B cell (primary cell): Measurements from ENCODE around the gene RAB15. TPM values are rescaled to one million over a fixed set of nuclear protein-coding genes. Genes with fewer than 3 reads are reported as not detected.

Experiments used
- ATAC-seq: fragments of 200-7000 bp; cut with Tn5 transposase; one replicate; pipeline ENCODE4 v1.10.0; 2021; ENCODE audit warnings: low read depth, mild to moderate bottlenecking, moderate number of reproducible peaks, moderate library complexity
- CTCF ChIA-PET: fragments of 350-600 bp; sonication (Branson Sonifier 250); formaldehyde crosslinking; loops from one replicate; lab custom pipeline; 2021; ENCODE audit warnings: antibody characterized with exemption, inconsistent platforms; lab: Charles Lee
- POLR2A ChIA-PET: fragments of 350-600 bp; sonication (Branson Sonifier 250); formaldehyde crosslinking; loops from one replicate; lab custom pipeline; 2021; ENCODE audit warnings: antibody characterized with exemption; lab: Charles Lee
- DNase-seq: peaks from one replicate; pipeline ENCODE4 v3.0.0; 2013
- H2AFZ ChIP-seq: 2 replicates; pipeline ENCODE4 v1.6.1; 2012; ENCODE audit warnings: mild to moderate bottlenecking, low read depth, low read length; ENCODE audit not compliant: insufficient read depth, poor library complexity, severe bottlenecking
- H3K27ac ChIP-seq, 2 donors: 1 replicate in 1 of 2; 2 replicates in 1 of 2; pipeline ENCODE4 v1.5.1; 2012 to 2013; ENCODE audit warnings: low read length in 2 of 2, mild to moderate bottlenecking in 2 of 2, moderate library complexity in 1 of 2
- H3K27me3 ChIP-seq, 4 experiments: fragments of 200-600 bp in 1 of 4; sonication (generic) in 1 of 4; replicated peaks in 1 of 4; 1 replicate in 2 of 4; 2 replicates in 2 of 4; pipeline versions ENCODE4 v1.6.1 to v1.7.0; 2013 to 2016; ENCODE audit warnings: low read length in 3 of 4, mild to moderate bottlenecking in 2 of 4, mixed read lengths in 1 of 4, moderate library complexity in 1 of 4; ENCODE audit not compliant: insufficient read depth in 4 of 4, control insufficient read depth in 3 of 4; ENCODE audit errors: control extremely low read depth in 1 of 4
- H3K36me3 ChIP-seq, 2 experiments: replicated peaks in 1 of 2; 1 replicate in 1 of 2; 2 replicates in 1 of 2; pipeline versions ENCODE4 v1.6.1 to v1.7.1; 2013; ENCODE audit warnings: low read length in 1 of 2; ENCODE audit not compliant: insufficient read depth in 2 of 2, control insufficient read depth in 1 of 2; ENCODE audit errors: control extremely low read depth in 1 of 2, extremely low read depth in 1 of 2
- H3K4me1 ChIP-seq, 2 donors: fragments of 200-600 bp in 1 of 2; sonication (generic) in 1 of 2; 1 replicate in 1 of 2; 2 replicates in 1 of 2; pipeline versions ENCODE4 v1.5.1 to v1.6.1; 2013 to 2017; ENCODE audit warnings: low read length in 2 of 2; ENCODE audit not compliant: control insufficient read depth in 2 of 2, insufficient read depth in 2 of 2
- H3K4me2 ChIP-seq: replicated peaks from 2 replicates; pipeline ENCODE3; 2012; ENCODE audit warnings: mild to moderate bottlenecking, low read depth, low read length; ENCODE audit not compliant: poor library complexity, severe bottlenecking
- H3K4me3 ChIP-seq, 5 experiments: fragments of 200-600 bp in 1 of 5; sonication (generic) in 1 of 5; 1 replicate in 3 of 5; 2 replicates in 2 of 5; pipeline versions ENCODE4 v1.5.1 to v1.7.0; 2011 to 2016; ENCODE audit warnings: low read length in 4 of 5, mild to moderate bottlenecking in 4 of 5, low read depth in 2 of 5, control low read depth in 1 of 5, moderate library complexity in 1 of 5; ENCODE audit not compliant: insufficient read depth in 1 of 5; ENCODE audit errors: control extremely low read depth in 1 of 5, extremely low read depth in 1 of 5
- H3K79me2 ChIP-seq: fragments of 200-600 bp; sonication (generic); one replicate; pipeline ENCODE4 v1.6.0; 2016; ENCODE audit warnings: low read length; ENCODE audit not compliant: control insufficient read depth, insufficient read depth
- H3K9ac ChIP-seq: fragments of 200-600 bp; sonication (generic); 2 replicates; pipeline ENCODE4 v1.6.1; 2017; ENCODE audit warnings: mild to moderate bottlenecking, low read length, moderate library complexity
- H3K9me3 ChIP-seq, 3 donors: one replicate each; pipeline versions ENCODE4 v1.6.1 to v1.7.1; 2013; ENCODE audit warnings: low read length in 2 of 3; ENCODE audit not compliant: control insufficient read depth in 2 of 3, insufficient read depth in 1 of 3; ENCODE audit errors: control extremely low read depth in 1 of 3
- H4K20me1 ChIP-seq: 2 replicates; pipeline ENCODE4 v1.6.0; 2012; ENCODE audit warnings: mild to moderate bottlenecking, low read length; ENCODE audit not compliant: insufficient read depth, control insufficient read depth, poor library complexity, severe bottlenecking
- H3K27ac Mint-ChIP-seq: one replicate; pipeline ENCODE4 v1.8.0; 2021; ENCODE audit warnings: mixed read lengths
- H3K27me3 Mint-ChIP-seq: one replicate; pipeline ENCODE4 v1.8.0; 2021; ENCODE audit warnings: mixed read lengths
- H3K4me1 Mint-ChIP-seq: one replicate; pipeline ENCODE4 v1.8.0; 2021; ENCODE audit warnings: mixed read lengths
- H3K4me3 Mint-ChIP-seq: one replicate; pipeline ENCODE4 v1.8.0; 2021; ENCODE audit warnings: mixed read lengths
- H3K9me3 Mint-ChIP-seq: one replicate; pipeline ENCODE4 v1.8.0; 2022; ENCODE audit warnings: mixed read lengths; ENCODE audit not compliant: insufficient read depth
- CTCF ChIP-seq: fragments of 200-600 bp; IDR thresholded peaks from one replicate; pipeline ENCODE4 v1.8.0; 2022; ENCODE audit warnings: antibody characterized with exemption, mild to moderate bottlenecking
- EZH2 ChIP-seq: IDR thresholded peaks from 2 replicates; pipeline ENCODE4 v1.6.1; 2012; ENCODE audit warnings: borderline replicate concordance, low read depth, mild to moderate bottlenecking, moderate library complexity, low read length; ENCODE audit not compliant: insufficient read depth, poor library complexity, severe bottlenecking
- WGBS: methylation state at CpG from one replicate; pipeline ENCODE4 v1.1.5; 2013; ENCODE audit warnings: missing lambda C conversion rate; ENCODE audit not compliant: insufficient coverage; 5-methylcytosine and 5-hydroxymethylcytosine counted together
- intact Hi-C: fragments of 100-400 bp; cut with micrococcal nuclease; formaldehyde crosslinking; loops from one replicate; pipeline ENCODE4 v1.10.0; 2022
- polyA plus RNA-seq: library from polyadenylated mRNA; depleted of rRNA; stranded (reverse); fragments of >200 nt; gene quantifications from 2 replicates; pipeline ENCODE4 v1.2.3, GENCODE V29; 2012
- total RNA-seq, 2 donors: library from RNA; stranded (reverse); fragments of 120-200 nt in 1 of 2; gene quantifications; 1 replicate in 1 of 2; 2 replicates in 1 of 2; pipeline versions ENCODE4 v1.2.3 to v1.2.4, GENCODE V29; 2013 to 2022

RAB15 gene
- total and polyA plus RNA-seq, 2 donors (not counting 1 experiment from before 2014, with no cell fraction given) = 0.17 to 0.19 TPM

DNA sequence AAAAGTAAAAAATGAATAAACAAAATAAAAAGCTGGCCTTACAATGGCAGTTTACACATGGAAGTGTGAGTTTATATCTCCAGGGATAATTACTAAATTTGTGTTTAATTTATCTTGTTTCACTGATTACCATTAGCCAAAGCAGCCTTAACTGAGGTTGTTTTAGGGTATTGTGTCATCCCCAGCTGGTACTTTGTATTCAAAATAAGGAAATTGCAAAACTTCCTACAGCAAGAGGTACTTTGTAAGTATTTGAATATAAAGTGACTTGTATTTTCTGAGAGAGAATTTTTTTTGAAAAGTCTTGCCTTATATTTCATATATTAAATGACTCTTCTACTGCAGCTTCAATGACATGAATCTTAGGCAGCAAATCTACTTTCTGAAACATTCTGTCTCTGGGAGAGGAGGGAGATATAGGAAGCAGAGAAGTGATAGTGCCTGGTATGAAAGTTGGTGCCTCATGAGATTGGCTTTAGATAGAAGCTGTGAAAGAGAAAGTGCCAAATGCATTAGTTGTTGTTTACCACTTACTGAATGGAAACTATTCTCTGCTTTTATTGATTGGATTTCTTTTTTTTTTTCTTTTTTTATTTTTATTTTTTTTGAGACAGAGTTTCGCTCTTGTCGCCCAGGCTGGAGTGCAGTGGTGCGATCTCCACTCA lies 21.3 kb upstream of the RAB15 start:
- Mint-ChIP-seq H3K27ac (no peak overlapping the region), H3K9me3 (no peaks in the 10 kb centered on the region), H3K4me1 (peaks cover 22% of the 10 kb centered on the region), H3K27me3 (no peaks in the 10 kb centered on the region), H3K4me3 (no peak overlapping the region)
- peaks cover 0 to 2% of the 10 kb centered on the region in 2 experiments for H3K36me3 ChIP-seq
- 100% methylated on average over 3 of the region's 3 CpGs for WGBS
- H3K4me2 ChIP-seq = no peak overlapping the region
- H3K9ac ChIP-seq = no peak overlapping the region
- TF ChIP-seq EZH2 (no peak), CTCF (no peak)
- CTCF ChIA-PET = interaction anchor here (1.6 kb wide), 1 partner anchor 9 kb away, joined by 4 read pairs; no protein-coding TSS in a partner anchor
- peaks cover 46% of the 10 kb centered on the region for H3K79me2 ChIP-seq
- H3K4me3 ChIP-seq = no peak overlapping the region
- no peak for DNase-seq
- POLR2A ChIA-PET = no interaction called here
- H2AFZ ChIP-seq = no peak overlapping the region
- H3K27ac ChIP-seq = no peak overlapping the region
- no peaks in the 10 kb centered on the region for H4K20me1 ChIP-seq
- ATAC-seq = no peak
- H3K4me1 ChIP-seq = peaks cover 10% of the 10 kb centered on the region in 2 donors
- H3K9me3 ChIP-seq = no peaks in the 10 kb centered on the region
- H3K27me3 ChIP-seq = no peaks in the 10 kb centered on the region
- intact Hi-C loops = no loop called here

- ATAC-seq (no peak), DNase-seq (no peak)
- intact Hi-C loops = no loop called here
- Mint-ChIP-seq H3K4me1 (peaks cover 27% of the 10 kb centered on the region), H3K9me3 (no peaks in the 10 kb centered on the region), H3K27me3 (no peaks in the 10 kb centered on the region), H3K4me3 (no peak overlapping the region), H3K27ac (no peak overlapping the region)
- 79% methylated on average over 2 of the region's 5 CpGs for WGBS
- TF ChIP-seq EZH2 = no peak
- TF ChIP-seq CTCF = no peak
- Histone ChIP-seq H3K4me3 (no peak overlapping the region), H2AFZ (no peak overlapping the region), H4K20me1 (no peaks in the 10 kb centered on the region), H3K79me2 (peaks cover 52% of the 10 kb centered on the region), H3K9me3 (no peaks in the 10 kb centered on the region), H3K36me3 (peaks cover 0 to 2% of the 10 kb centered on the region in 2 experiments), H3K27ac (no peak overlapping the region), H3K27me3 (no peaks in the 10 kb centered on the region), H3K9ac (no peak overlapping the region), H3K4me2 (no peak overlapping the region), H3K4me1 (peaks cover 14 to 15% of the 10 kb centered on the region in 2 donors)
- POLR2A ChIA-PET = no interaction called here
- CTCF ChIA-PET = interaction anchor here (1.0 to 1.6 kb wide), 2 partner anchors 8 to 10 kb away, joined by 3 to 4 read pairs; no protein-coding TSS in a partner anchor
Measured at GRCh38 chr14:64992328-64992885, 20.3 kb upstream of the RAB15 start.
